H1 (cell line): ENCODE measurements around the gene TRAM1L1. TPM values are rescaled to one million over a fixed set of nuclear protein-coding genes. Genes with fewer than 3 reads are reported as not detected.

Experiments
- CTCF ChIA-PET: fragments of 300-600 bp; sonication (Branson Sonifier 250); formaldehyde crosslinking; loops from one replicate; lab custom pipeline; 2021; ENCODE audit not compliant: partially characterized antibody; lab: Charles Lee
- POLR2A ChIA-PET: fragments of 300-600 bp; sonication (Branson Sonifier 250); formaldehyde crosslinking; loops from one replicate; lab custom pipeline; 2021; ENCODE audit warnings: inconsistent platforms; ENCODE audit not compliant: partially characterized antibody; lab: Charles Lee
- DNase-seq, 2 experiments: peaks; one replicate each; pipeline versions ENCODE4 v3.0.0 to v3.0.0-alpha.2; 2010 to 2022; ENCODE audit warnings: low spot score in 2 of 2, low read depth in 1 of 2, mixed read lengths in 1 of 2
- FAIRE-seq: peaks from 2 replicates; lab custom pipeline; 2011; peaks lifted over from hg19 to GRCh38; lab: Jason Lieb, UNC
- H2AFZ ChIP-seq: 2 replicates; pipeline ENCODE4 v1.8.1; 2012; ENCODE audit warnings: low read length, inconsistent platforms
- H2AK5ac ChIP-seq: 2 replicates; pipeline ENCODE4 v1.6.1; 2013; ENCODE audit warnings: low read depth, low read length
- H2BK120ac ChIP-seq: replicated peaks from 2 replicates; pipeline ENCODE3; 2013; ENCODE audit warnings: low read depth, low read length, inconsistent platforms
- H2BK12ac ChIP-seq: 2 replicates; pipeline ENCODE4 v1.6.1; 2013; ENCODE audit warnings: low read depth, low read length
- H2BK15ac ChIP-seq: 2 replicates; pipeline ENCODE4 v1.6.1; 2013; ENCODE audit warnings: low read length
- H2BK20ac ChIP-seq: 2 replicates; pipeline ENCODE4 v1.6.1; 2013; ENCODE audit warnings: low read length
- H2BK5ac ChIP-seq: 2 replicates; pipeline ENCODE4 v1.6.1; 2013; ENCODE audit warnings: low read depth, low read length
- H3K14ac ChIP-seq: 2 replicates; pipeline ENCODE4 v1.6.1; 2013; ENCODE audit warnings: inconsistent platforms; ENCODE audit not compliant: insufficient read length
- H3K18ac ChIP-seq: 2 replicates; pipeline ENCODE4 v1.6.1; 2013; ENCODE audit warnings: low read length; ENCODE audit errors: extremely low read depth
- H3K23ac ChIP-seq: 2 replicates; pipeline ENCODE4 v1.6.1; 2013; ENCODE audit warnings: inconsistent platforms; ENCODE audit not compliant: insufficient read length
- H3K23me2 ChIP-seq: 2 replicates; pipeline ENCODE4 v1.6.1; 2013; ENCODE audit warnings: low read depth, low read length
- H3K27ac ChIP-seq: 2 replicates; pipeline ENCODE4 v1.6.1; 2011; ENCODE audit warnings: low read depth, low read length, inconsistent platforms
- H3K27me3 ChIP-seq, 4 experiments: replicated peaks in 1 of 4; 1 replicate in 1 of 4; 2 replicates in 3 of 4; pipeline versions ENCODE4 v1.6.1 to v1.8.1; 2011 to 2013; ENCODE audit warnings: low read length in 3 of 4, mild to moderate bottlenecking in 3 of 4, inconsistent platforms in 2 of 4, mixed read lengths in 2 of 4, moderate library complexity in 1 of 4; ENCODE audit not compliant: control insufficient read depth in 3 of 4, insufficient read depth in 3 of 4; ENCODE audit errors: extremely low read depth in 1 of 4
- H3K36me3 ChIP-seq, 4 experiments: 2 replicates each; pipeline versions ENCODE4 v1.6.1 to v1.8.1; 2011 to 2013; ENCODE audit warnings: mild to moderate bottlenecking in 4 of 4, low read length in 3 of 4, moderate library complexity in 2 of 4, control low read depth in 1 of 4, inconsistent platforms in 1 of 4; ENCODE audit not compliant: insufficient read depth in 4 of 4, control insufficient read depth in 2 of 4
- H3K4ac ChIP-seq: replicated peaks from 2 replicates; pipeline ENCODE3; 2013; ENCODE audit warnings: low read length, low read depth, mixed read lengths, inconsistent platforms; ENCODE audit not compliant: insufficient read length
- H3K4me1 ChIP-seq, 4 experiments: replicated peaks in 1 of 4; 1 replicate in 1 of 4; 2 replicates in 3 of 4; pipeline versions ENCODE4 v1.6.1 to v1.8.1; 2011 to 2013; ENCODE audit warnings: low read length in 3 of 4, inconsistent platforms in 2 of 4, mixed read lengths in 1 of 4; ENCODE audit not compliant: insufficient read depth in 4 of 4, control insufficient read depth in 3 of 4
- H3K4me2 ChIP-seq, 2 experiments: 2 replicates each; pipeline versions ENCODE4 v1.6.1 to v1.8.1; 2011 to 2013; ENCODE audit warnings: low read depth in 2 of 2, low read length in 2 of 2, control low read depth in 1 of 2, inconsistent platforms in 1 of 2, mild to moderate bottlenecking in 1 of 2; ENCODE audit not compliant: insufficient read depth in 1 of 2
- H3K4me3 ChIP-seq, 4 experiments: fragments of 200-600, 300-600 bp in 1 of 4; sonication (generic), shearing (Covaris generic), sonication (Bioruptor Twin) in 1 of 4; 2 replicates each; pipeline versions ENCODE4 v1.5.1 to v1.8.1; 2011 to 2016; ENCODE audit warnings: low read length in 4 of 4, low read depth in 3 of 4, control low read depth in 2 of 4, inconsistent platforms in 2 of 4, mild to moderate bottlenecking in 2 of 4, mixed read lengths in 1 of 4, moderate library complexity in 1 of 4; ENCODE audit not compliant: insufficient read depth in 2 of 4; ENCODE audit errors: extremely low read depth in 1 of 4
- H3K56ac ChIP-seq: replicated peaks from 2 replicates; pipeline ENCODE3; 2013; ENCODE audit warnings: low read depth, mild to moderate bottlenecking, mixed read lengths, low read length, inconsistent platforms; ENCODE audit not compliant: insufficient read length
- H3K79me1 ChIP-seq: 2 replicates; pipeline ENCODE4 v1.6.1; 2013; ENCODE audit warnings: low read depth, low read length, control low read depth
- H3K79me2 ChIP-seq, 2 experiments: 2 replicates each; pipeline versions ENCODE4 v1.6.1 to v1.8.1; 2012 to 2013; ENCODE audit warnings: low read length in 2 of 2, mild to moderate bottlenecking in 2 of 2, inconsistent platforms in 1 of 2; ENCODE audit not compliant: insufficient read depth in 2 of 2, control insufficient read depth in 1 of 2
- H3K9ac ChIP-seq, 4 experiments: replicated peaks in 1 of 4; 1 replicate in 1 of 4; 2 replicates in 3 of 4; pipeline versions ENCODE4 v1.6.1 to v1.8.1; 2011 to 2013; ENCODE audit warnings: low read depth in 3 of 4, low read length in 3 of 4, control low read depth in 2 of 4, mild to moderate bottlenecking in 2 of 4, moderate library complexity in 2 of 4, inconsistent platforms in 1 of 4; ENCODE audit errors: extremely low read depth in 1 of 4
- H3K9me3 ChIP-seq, 2 experiments: 2 replicates each; pipeline versions ENCODE4 v1.6.1 to v1.8.1; 2012 to 2013; ENCODE audit warnings: mild to moderate bottlenecking in 2 of 2, moderate library complexity in 2 of 2, control low read depth in 1 of 2, inconsistent platforms in 1 of 2, low read depth in 1 of 2, low read length in 1 of 2, mixed read lengths in 1 of 2; ENCODE audit not compliant: insufficient read depth in 2 of 2
- H4K20me1 ChIP-seq, 2 experiments: replicated peaks in 1 of 2; 2 replicates each; pipeline versions ENCODE3 to v1.8.1; 2011 to 2013; ENCODE audit warnings: inconsistent platforms in 2 of 2, low read length in 2 of 2, mild to moderate bottlenecking in 1 of 2; ENCODE audit not compliant: insufficient read depth in 2 of 2, control insufficient read depth in 1 of 2
- H4K5ac ChIP-seq: 2 replicates; pipeline ENCODE4 v1.6.1; 2013; ENCODE audit warnings: low read length, low read depth, mixed read lengths, inconsistent platforms; ENCODE audit not compliant: insufficient read length
- H4K8ac ChIP-seq: 2 replicates; pipeline ENCODE4 v1.8.0; 2013; ENCODE audit warnings: mild to moderate bottlenecking, moderate library complexity, low read length, inconsistent platforms; ENCODE audit not compliant: insufficient read depth; ENCODE audit errors: extremely low read depth
- H4K91ac ChIP-seq: replicated peaks from 2 replicates; pipeline ENCODE3; 2013; ENCODE audit warnings: low read length, mixed read lengths, inconsistent platforms; ENCODE audit not compliant: insufficient read length
- HDAC6 ChIP-seq: IDR thresholded peaks from one replicate; pipeline ENCODE4 v1.7.1; 2012; ENCODE audit warnings: low read depth, mild to moderate bottlenecking, inconsistent platforms, low read length, moderate library complexity
- RBBP5 ChIP-seq: IDR thresholded peaks from 2 replicates; pipeline ENCODE4 v1.7.1; 2012; ENCODE audit warnings: low read depth, mild to moderate bottlenecking, inconsistent platforms, low read length, moderate library complexity, borderline replicate concordance
- RFX5 ChIP-seq: IDR thresholded peaks from 2 replicates; pipeline ENCODE4 v1.6.1; 2011; ENCODE audit warnings: low read depth, low read length, improper control_type of control experiment, borderline replicate concordance
- RXRA ChIP-seq: IDR thresholded peaks from 2 replicates; pipeline ENCODE4 v1.6.1; 2011; ENCODE audit warnings: low read depth, mild to moderate bottlenecking, low read length, moderate library complexity; ENCODE audit not compliant: insufficient read depth
- polyA plus RNA-seq, 7 experiments: library from polyadenylated mRNA; depleted of rRNA in 3 of 7; stranded (reverse) in 5 of 7; unstranded in 2 of 7; fragments of >200 nt in 5 of 7; fragments of 200-250 nt in 2 of 7; gene quantifications; 1 replicate in 5 of 7; 2 replicates in 1 of 7; 4 replicates in 1 of 7; pipeline versions ENCODE4 v1.2.1 to v1.2.3, GENCODE V29; 2011 to 2013; ENCODE audit warnings: missing spikeins in 2 of 7, mixed read lengths in 2 of 7
- total RNA-seq: library from RNA; stranded (reverse); fragmentation: NEBNext Ultra II Directional; extraction: Animal tissue kit (Norgen Biotek cat#: 25700); gene quantifications from 2 replicates; pipeline ENCODE4 v1.2.1, GENCODE V29; 2021
- TF ChIP-seq, protein P1 (sequence below): IDR thresholded peaks from 2 replicates; pipeline ENCODE4 v1.6.1; 2012; ENCODE audit warnings: inconsistent platforms
- TF ChIP-seq, protein P2 (sequence below): IDR thresholded peaks from 2 replicates; pipeline ENCODE4 v1.6.1; 2011; ENCODE audit warnings: low read length, improper control_type of control experiment

Gene TRAM1L1
- total and polyA plus RNA-seq, 2 of the 8 experiments (the other 6 are each of a cell fraction or from before 2014, with no cell fraction given) = 0.94 to 1.5 TPM

DNA sequence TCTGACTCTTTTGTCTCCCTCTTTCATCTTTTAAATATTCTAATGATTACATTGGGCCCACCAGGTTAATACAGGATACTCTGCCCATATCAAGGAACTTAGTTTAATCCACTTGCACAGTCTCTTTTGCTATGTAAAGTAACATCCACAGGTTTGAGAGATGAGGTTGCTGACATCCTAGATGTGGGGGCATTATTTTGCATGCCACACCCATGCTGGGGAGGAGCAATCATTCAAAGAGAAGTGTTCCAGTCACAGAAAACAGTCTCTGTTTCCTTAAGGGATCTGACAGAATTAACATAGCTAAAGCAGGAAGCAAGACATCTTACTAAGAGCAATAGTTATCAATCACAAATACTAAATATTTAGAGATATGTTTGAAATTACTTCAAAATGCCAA is 11.5 kb upstream of the TRAM1L1 start:
- H4K5ac ChIP-seq = no peak overlapping the region
- H3K4me3 ChIP-seq = no peak overlapping the region
- no peak overlapping the region for H3K23ac ChIP-seq
- H4K8ac ChIP-seq = no peak overlapping the region
- no peak for FAIRE-seq
- H3K14ac ChIP-seq = no peak overlapping the region
- H3K79me1 ChIP-seq = no peaks in the 10 kb centered on the region
- POLR2A ChIA-PET = no interaction called here
- no peak overlapping the region for H2BK5ac ChIP-seq
- H4K20me1 ChIP-seq = no peaks in the 10 kb centered on the region
- no peak overlapping the region for H3K4me2 ChIP-seq
- H2BK20ac ChIP-seq = no peak overlapping the region
- H3K56ac ChIP-seq = no peak overlapping the region
- H4K91ac ChIP-seq = no peak overlapping the region
- H2BK120ac ChIP-seq = no peak overlapping the region
- peak overlapping the region; percentile 68; the same call in 1 of the 2 replicates for H2AFZ ChIP-seq
- H3K4me1 ChIP-seq = no peaks in the 10 kb centered on the region
- DNase-seq = no peak
- H2AK5ac ChIP-seq = no peak overlapping the region
- no peak overlapping the region for H3K4ac ChIP-seq
- CTCF ChIA-PET = interaction anchor here (0.7 to 0.9 kb wide), 2 partner anchors 14 to 608 kb away, joined by 3 read pairs; no protein-coding TSS in a partner anchor
- no peak overlapping the region for H3K18ac ChIP-seq
- peaks cover 0 to under 1% (median 0%) of the 10 kb centered on the region in 4 experiments; a peak in 1 of 7 replicates for H3K27me3 ChIP-seq
- no peak for TF ChIP-seq RBBP5
- no peak for TF ChIP-seq HDAC6
- TF ChIP-seq RXRA = no peak
- TF ChIP-seq, protein P1, sequence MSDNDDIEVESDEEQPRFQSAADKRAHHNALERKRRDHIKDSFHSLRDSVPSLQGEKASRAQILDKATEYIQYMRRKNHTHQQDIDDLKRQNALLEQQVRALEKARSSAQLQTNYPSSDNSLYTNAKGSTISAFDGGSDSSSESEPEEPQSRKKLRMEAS = no peak
- TF ChIP-seq, protein P2, sequence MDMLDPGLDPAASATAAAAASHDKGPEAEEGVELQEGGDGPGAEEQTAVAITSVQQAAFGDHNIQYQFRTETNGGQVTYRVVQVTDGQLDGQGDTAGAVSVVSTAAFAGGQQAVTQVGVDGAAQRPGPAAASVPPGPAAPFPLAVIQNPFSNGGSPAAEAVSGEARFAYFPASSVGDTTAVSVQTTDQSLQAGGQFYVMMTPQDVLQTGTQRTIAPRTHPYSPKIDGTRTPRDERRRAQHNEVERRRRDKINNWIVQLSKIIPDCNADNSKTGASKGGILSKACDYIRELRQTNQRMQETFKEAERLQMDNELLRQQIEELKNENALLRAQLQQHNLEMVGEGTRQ = no peak
- TF ChIP-seq RFX5 = no peak
- no peaks in the 10 kb centered on the region for H3K9me3 ChIP-seq
- H2BK12ac ChIP-seq = no peak overlapping the region
- no peaks in the 10 kb centered on the region for H3K36me3 ChIP-seq
- H2BK15ac ChIP-seq = no peak overlapping the region
- no peak overlapping the region for H3K27ac ChIP-seq
- no peak overlapping the region for H3K9ac ChIP-seq
- no peaks in the 10 kb centered on the region for H3K79me2 ChIP-seq
- H3K23me2 ChIP-seq = no peaks in the 10 kb centered on the region
